Right atrium auricular region (tissue), 2 donors: ENCODE data around the gene CTCFL. TPM values are rescaled to one million over a fixed set of nuclear protein-coding genes. Genes with fewer than 3 reads are reported as not detected.

Experiments
- DNase-seq: peaks from one replicate; pipeline ENCODE4 v3.0.0-alpha.2; 2019; ENCODE audit warnings: low spot score
- H3K27ac ChIP-seq, 2 donors: fragments of 200-600 bp; sonication (generic); 1 replicate in 1 of 2; 2 replicates in 1 of 2; pipeline ENCODE4 v1.5.1; 2016 to 2019
- H3K27me3 ChIP-seq, 2 donors: fragments of 200-600 bp; sonication (generic); one replicate each; pipeline versions ENCODE4 v1.5.1 to v1.6.0; 2017 to 2019
- H3K36me3 ChIP-seq: fragments of 200-600 bp; sonication (generic); one replicate; pipeline ENCODE4 v1.5.1; 2016
- H3K4me1 ChIP-seq, 2 donors: fragments of 200-600 bp; sonication (generic); one replicate each; pipeline versions ENCODE4 v1.5.1 to v1.6.0; 2017 to 2019
- H3K4me3 ChIP-seq, 2 donors: fragments of 200-600 bp; sonication (generic); 1 replicate in 1 of 2; 2 replicates in 1 of 2; pipeline ENCODE4 v1.5.1; 2017 to 2019; ENCODE audit warnings: mild to moderate bottlenecking in 1 of 2, moderate library complexity in 1 of 2
- H3K9me3 ChIP-seq, 2 donors: fragments of 200-600 bp; sonication (generic); one replicate each; pipeline ENCODE4 v1.5.1; 2019
- total RNA-seq, 2 donors: library from RNA; depleted of rRNA; stranded (reverse); fragments of >200 nt; gene quantifications; one replicate each; pipeline ENCODE4 v1.1.0, GENCODE V29; 2016
- TF ChIP-seq, protein P1 (sequence below), 2 donors: fragments of 200-600 bp; sonication (generic); IDR thresholded peaks; one replicate each; pipeline ENCODE4 v1.5.1; 2019; ENCODE audit warnings: antibody characterized with exemption in 2 of 2

The CTCFL gene
- total RNA-seq, 2 donors from 2014 or later: not detected

DNA sequence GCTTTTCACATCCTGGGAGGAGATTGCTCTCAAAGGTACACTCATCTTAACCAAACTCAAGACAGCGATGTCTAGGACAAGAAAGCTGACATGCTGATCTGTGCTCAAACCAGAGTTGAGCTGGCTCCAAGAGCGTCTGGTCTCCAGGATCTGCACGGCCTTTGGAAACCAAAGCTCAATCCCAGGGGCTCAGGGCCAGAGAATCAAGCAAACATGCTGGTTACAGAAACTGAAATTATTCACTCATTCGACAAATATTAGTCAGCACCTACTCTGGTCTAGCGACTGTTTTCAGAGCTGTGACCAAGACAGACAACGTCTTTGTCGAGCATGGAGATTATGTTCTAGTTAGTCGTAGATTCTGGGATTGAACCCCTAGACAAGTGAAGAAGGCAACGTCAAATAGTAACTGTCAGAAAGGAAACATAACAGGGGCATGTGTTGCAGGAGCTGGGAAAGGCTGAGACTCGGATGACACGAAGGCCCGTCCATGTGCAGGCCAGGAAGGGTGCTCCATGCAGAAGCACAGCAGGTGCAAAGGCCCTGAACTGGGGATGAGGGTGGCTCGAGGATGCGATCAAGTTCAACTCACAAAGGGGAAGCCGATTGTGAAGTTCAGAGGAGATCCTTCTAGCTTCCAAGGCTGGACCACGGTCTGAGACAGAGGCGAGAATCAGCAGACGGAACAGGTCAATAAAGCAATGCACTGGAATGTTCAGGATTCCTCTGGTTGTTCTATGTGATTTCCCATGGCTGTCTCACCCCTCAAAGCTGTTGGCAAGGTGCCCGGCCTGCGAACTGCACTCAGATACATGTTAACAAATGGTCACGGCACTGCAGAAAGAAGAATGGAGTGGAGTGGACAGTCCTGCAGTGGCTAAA lies 23.5 kb upstream of the CTCFL start:
- Histone ChIP-seq H3K4me1 (no peaks in the 10 kb centered on the region), H3K36me3 (no peaks in the 10 kb centered on the region), H3K4me3 (no peak overlapping the region), H3K27me3 (no peaks in the 10 kb centered on the region), H3K9me3 (no peaks in the 10 kb centered on the region), H3K27ac (no peak overlapping the region)
- TF ChIP-seq, protein P1, sequence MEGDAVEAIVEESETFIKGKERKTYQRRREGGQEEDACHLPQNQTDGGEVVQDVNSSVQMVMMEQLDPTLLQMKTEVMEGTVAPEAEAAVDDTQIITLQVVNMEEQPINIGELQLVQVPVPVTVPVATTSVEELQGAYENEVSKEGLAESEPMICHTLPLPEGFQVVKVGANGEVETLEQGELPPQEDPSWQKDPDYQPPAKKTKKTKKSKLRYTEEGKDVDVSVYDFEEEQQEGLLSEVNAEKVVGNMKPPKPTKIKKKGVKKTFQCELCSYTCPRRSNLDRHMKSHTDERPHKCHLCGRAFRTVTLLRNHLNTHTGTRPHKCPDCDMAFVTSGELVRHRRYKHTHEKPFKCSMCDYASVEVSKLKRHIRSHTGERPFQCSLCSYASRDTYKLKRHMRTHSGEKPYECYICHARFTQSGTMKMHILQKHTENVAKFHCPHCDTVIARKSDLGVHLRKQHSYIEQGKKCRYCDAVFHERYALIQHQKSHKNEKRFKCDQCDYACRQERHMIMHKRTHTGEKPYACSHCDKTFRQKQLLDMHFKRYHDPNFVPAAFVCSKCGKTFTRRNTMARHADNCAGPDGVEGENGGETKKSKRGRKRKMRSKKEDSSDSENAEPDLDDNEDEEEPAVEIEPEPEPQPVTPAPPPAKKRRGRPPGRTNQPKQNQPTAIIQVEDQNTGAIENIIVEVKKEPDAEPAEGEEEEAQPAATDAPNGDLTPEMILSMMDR (IDR thresholded peaks at IDR 0.05): no peak
- DNase-seq: no peak

- DNase-seq: no peak
- TF ChIP-seq, protein P1 (IDR thresholded peaks at IDR 0.05): no peak
- H3K27me3 ChIP-seq: no peaks in the 10 kb centered on the region
- no peak overlapping the region for H3K4me3 ChIP-seq
- H3K9me3 ChIP-seq: no peaks in the 10 kb centered on the region
- H3K36me3 ChIP-seq: no peaks in the 10 kb centered on the region
- H3K4me1 ChIP-seq: no peaks in the 10 kb centered on the region
- H3K27ac ChIP-seq: no peak overlapping the region
These were observed 22.2 kb upstream of the CTCFL start for GRCh38 chr20:57546956-57547649.

DNA sequence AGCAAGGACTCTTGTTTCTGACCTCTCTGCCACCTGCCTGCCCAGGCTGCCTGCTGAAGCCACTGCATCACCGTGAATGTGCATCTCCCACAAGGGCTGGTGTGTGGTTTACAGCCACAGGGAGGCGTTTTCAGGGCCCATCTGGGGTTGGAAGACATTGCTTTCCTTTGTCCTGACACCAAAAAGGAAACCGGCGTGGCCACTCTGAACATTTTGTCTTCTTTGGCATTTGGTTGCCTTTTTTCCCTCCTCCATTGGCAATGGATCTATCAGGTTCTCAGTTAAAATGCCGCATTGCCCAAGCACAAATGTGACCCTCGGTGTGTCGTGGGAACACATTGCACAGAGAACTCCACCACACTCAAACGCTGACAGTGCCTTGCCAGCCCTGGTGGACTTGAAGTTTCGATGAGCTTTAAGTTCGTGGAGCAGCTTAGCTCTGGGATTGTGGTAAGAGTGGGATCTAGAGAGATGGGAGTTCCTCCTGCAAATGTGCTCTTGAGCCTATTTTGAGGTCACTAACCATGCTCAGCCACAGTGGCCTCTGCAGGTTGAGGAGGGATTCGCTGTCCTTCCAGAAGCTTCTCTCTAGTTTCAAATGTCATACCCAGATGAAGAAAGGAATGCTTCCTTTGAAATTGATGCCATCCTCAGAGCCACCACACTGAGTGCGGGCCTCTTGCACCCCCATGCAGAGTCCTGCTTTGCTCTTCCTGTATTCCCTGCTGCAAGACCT lies 21.2 kb upstream of the CTCFL start:
- no peak overlapping the region for H3K27ac ChIP-seq
- H3K36me3 ChIP-seq: no peaks in the 10 kb centered on the region
- no peak for DNase-seq
- no peaks in the 10 kb centered on the region for H3K9me3 ChIP-seq
- TF ChIP-seq, protein P1 (IDR thresholded peaks at IDR 0.05): no peak
- H3K27me3 ChIP-seq: no peaks in the 10 kb centered on the region
- H3K4me1 ChIP-seq: no peaks in the 10 kb centered on the region
- no peak overlapping the region for H3K4me3 ChIP-seq

DNA sequence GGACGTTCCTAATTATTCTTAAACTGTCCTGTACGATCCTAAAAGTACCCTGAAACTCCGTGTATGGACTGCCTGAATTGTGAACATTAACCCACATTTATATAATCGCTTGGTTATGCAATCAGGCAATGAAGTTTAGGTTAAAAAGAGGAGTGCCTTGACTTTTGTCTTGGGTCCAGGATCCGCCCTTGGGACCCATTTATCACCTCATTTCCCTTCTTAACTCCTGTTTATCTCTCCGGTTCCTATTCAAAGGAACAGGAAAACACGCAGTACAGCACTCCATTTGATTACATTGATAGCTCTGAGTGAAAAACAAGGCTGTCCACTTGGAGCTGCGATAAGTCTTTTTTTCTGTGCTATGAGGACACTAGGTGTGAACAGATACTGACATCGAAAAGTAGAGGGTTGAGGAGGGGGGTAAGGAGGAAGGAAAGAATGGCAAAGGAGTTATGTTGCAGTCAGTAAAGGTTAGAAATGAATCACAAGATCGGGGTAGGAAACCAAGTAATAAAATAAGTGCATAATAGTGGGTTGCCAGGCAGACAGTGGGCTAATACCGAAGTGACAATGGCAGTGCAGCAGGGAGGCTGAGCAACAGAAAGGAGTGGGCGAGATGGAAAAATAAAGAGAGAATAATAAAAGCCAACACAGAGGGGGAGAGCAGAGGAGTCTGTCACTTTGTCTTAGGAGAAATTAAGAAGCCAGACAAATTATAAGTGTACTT lies 20.1 kb upstream of the CTCFL start:
- Histone ChIP-seq H3K9me3 (no peaks in the 10 kb centered on the region), H3K4me3 (no peak overlapping the region), H3K27me3 (no peaks in the 10 kb centered on the region), H3K4me1 (no peaks in the 10 kb centered on the region), H3K27ac (no peak overlapping the region), H3K36me3 (no peaks in the 10 kb centered on the region)
- no peak for DNase-seq
- TF ChIP-seq, protein P1 (IDR thresholded peaks at IDR 0.05): no peak

DNA sequence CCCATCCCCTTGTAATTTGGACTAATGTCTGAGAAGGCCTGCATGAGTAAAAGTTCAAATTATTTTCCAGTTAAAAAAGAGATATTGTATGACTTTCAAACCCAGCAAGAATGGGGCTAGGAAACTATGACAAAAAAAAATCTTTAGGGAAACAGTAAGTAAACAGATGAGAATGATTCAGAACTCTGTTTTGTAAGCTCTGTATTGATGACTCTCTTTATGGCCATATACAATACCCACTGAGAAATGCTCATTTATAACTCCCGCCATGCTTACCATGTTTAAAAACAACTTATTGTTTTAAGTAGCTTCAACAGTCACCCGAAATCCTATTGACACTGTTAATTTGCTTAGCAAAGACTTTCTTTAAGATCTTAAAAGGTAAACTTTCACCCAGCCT lies 18.8 kb upstream of the CTCFL start:
- Histone ChIP-seq H3K4me1 (no peaks in the 10 kb centered on the region), H3K27me3 (no peaks in the 10 kb centered on the region), H3K36me3 (no peaks in the 10 kb centered on the region), H3K4me3 (no peak overlapping the region), H3K27ac (no peak overlapping the region), H3K9me3 (no peaks in the 10 kb centered on the region)
- TF ChIP-seq, protein P1 (IDR thresholded peaks at IDR 0.05): no peak
- DNase-seq: no peak
